PC-9 (cell line): Measurements from ENCODE around the gene IQCB1. TPM values are rescaled to one million over a fixed set of nuclear protein-coding genes. Genes with fewer than 3 reads are reported as not detected.

Source experiments
- BruUV-seq: library from RNA; stranded (reverse); fragments of 400-500 nt; replicated peaks from 2 replicates; lab custom pipeline; 2021; lab: Mats Ljungman, UMichigan
- CTCF ChIA-PET: fragments of 300-600 bp; sonication (Branson Sonifier 250); formaldehyde crosslinking; loops from one replicate; lab custom pipeline; 2022; ENCODE audit warnings: antibody characterized with exemption; lab: Charles Lee
- POLR2A ChIA-PET: fragments of 300-600 bp; sonication (Branson Sonifier 250); formaldehyde crosslinking; loops from one replicate; lab custom pipeline; 2022; ENCODE audit warnings: antibody characterized with exemption; ENCODE audit not compliant: unreplicated experiment; lab: Charles Lee
- DNase-seq, 2 experiments: peaks; one replicate each; pipeline versions ENCODE4 v3.0.0 to v3.0.0-alpha.2; 2015 to 2022; ENCODE audit warnings: mixed read lengths in 1 of 2
- H2AFZ ChIP-seq: fragments of 200-600 bp; sonication (generic); 2 replicates; pipeline ENCODE4 v1.8.1; 2017; ENCODE audit warnings: antibody characterized with exemption
- H3F3A ChIP-seq: fragments of 200-600 bp; sonication (generic); 2 replicates; pipeline ENCODE4 v1.8.1; 2017; ENCODE audit warnings: antibody characterized with exemption, mild to moderate bottlenecking, low read depth; ENCODE audit not compliant: insufficient read depth
- H3K27ac ChIP-seq: fragments of 200-600 bp; sonication (generic); 2 replicates; pipeline ENCODE4 v1.6.1; 2016; ENCODE audit warnings: mixed run types
- H3K27me3 ChIP-seq: fragments of 200-600 bp; sonication (generic); 2 replicates; pipeline ENCODE4 v1.6.1; 2016; ENCODE audit warnings: low read depth, mixed run types; ENCODE audit not compliant: insufficient read depth
- H3K36me3 ChIP-seq: fragments of 200-600 bp; sonication (generic); 2 replicates; pipeline ENCODE4 v1.6.1; 2016; ENCODE audit warnings: low read depth, mixed run types
- H3K4me1 ChIP-seq: fragments of 200-600 bp; sonication (generic); replicated peaks from 2 replicates; pipeline ENCODE4 v1.6.1; 2016; ENCODE audit warnings: mixed run types; ENCODE audit not compliant: insufficient read depth
- H3K4me2 ChIP-seq: fragments of 200-600 bp; sonication (generic); 2 replicates; pipeline ENCODE4 v1.6.1; 2017; ENCODE audit warnings: mixed run types
- H3K4me3 ChIP-seq: fragments of 200-600 bp; sonication (generic); 2 replicates; pipeline ENCODE4 v1.6.1; 2016; ENCODE audit warnings: mixed run types
- H3K79me2 ChIP-seq: fragments of 200-600 bp; sonication (generic); 2 replicates; pipeline ENCODE4 v1.6.1; 2017; ENCODE audit warnings: low read depth, mixed run types
- H3K9me2 ChIP-seq: fragments of 200-600 bp; sonication (generic); 2 replicates; pipeline ENCODE4 v1.8.1; 2017; ENCODE audit warnings: mild to moderate bottlenecking; ENCODE audit not compliant: insufficient read depth
- H3K9me3 ChIP-seq: fragments of 200-600 bp; sonication (generic); 2 replicates; pipeline ENCODE4 v1.8.1; 2016; ENCODE audit warnings: low read depth; ENCODE audit not compliant: insufficient read depth
- H4K20me1 ChIP-seq: fragments of 200-600 bp; sonication (generic); 2 replicates; pipeline ENCODE4 v1.8.1; 2017; ENCODE audit not compliant: insufficient read depth
- EZH2 ChIP-seq: fragments of 200-600 bp; sonication (generic); IDR thresholded peaks from 2 replicates; pipeline ENCODE4 v1.8.0; 2017; ENCODE audit warnings: antibody characterized with exemption, low read depth
- intact Hi-C: fragments of 100-400 bp; cut with micrococcal nuclease; formaldehyde crosslinking; loops from one replicate; pipeline ENCODE4 v1.10.0; 2022; ENCODE audit not compliant: unreplicated experiment
- total RNA-seq: library from RNA; stranded (reverse); gene quantifications from 2 replicates; pipeline ENCODE4 v1.2.3, GENCODE V29; 2021
- TF ChIP-seq, protein P1 (sequence below): fragments of 200-600 bp; sonication (generic); conservative IDR thresholded peaks from 2 replicates; pipeline ENCODE4 v1.6.1; 2017; ENCODE audit warnings: mixed run types, antibody characterized with exemption, mild to moderate bottlenecking, moderate library complexity

Gene IQCB1
- total RNA-seq, 1 experiment from 2014 or later, result 14.8 TPM

DNA sequence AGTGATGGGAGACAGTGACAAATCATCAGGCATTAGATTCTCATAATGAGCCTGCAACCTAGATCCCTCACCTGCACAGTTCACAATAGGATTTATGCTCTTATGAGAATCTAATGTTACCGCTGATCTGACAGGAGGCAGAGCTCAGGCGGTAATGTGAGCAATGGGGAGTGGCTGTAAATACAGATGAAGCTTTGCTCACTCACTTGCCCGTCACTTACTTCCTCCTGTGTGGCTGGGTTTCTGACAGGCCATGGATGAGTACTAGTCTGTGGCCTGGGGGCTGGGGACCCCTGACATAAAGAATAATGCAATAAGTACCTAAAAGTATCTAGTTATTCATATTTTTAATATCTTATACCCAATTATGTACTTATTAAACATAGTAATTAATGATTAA lies 15.6 kb downstream of the IQCB1 start:
- no peak overlapping the region for H3K4me3 ChIP-seq
- POLR2A ChIA-PET, result no interaction called here
- H3F3A ChIP-seq, result no peaks in the 10 kb centered on the region
- CTCF ChIA-PET, result no interaction called here
- no peaks in the 10 kb centered on the region for H3K79me2 ChIP-seq
- H3K4me1 ChIP-seq, result no peaks in the 10 kb centered on the region
- TF ChIP-seq, protein P1, sequence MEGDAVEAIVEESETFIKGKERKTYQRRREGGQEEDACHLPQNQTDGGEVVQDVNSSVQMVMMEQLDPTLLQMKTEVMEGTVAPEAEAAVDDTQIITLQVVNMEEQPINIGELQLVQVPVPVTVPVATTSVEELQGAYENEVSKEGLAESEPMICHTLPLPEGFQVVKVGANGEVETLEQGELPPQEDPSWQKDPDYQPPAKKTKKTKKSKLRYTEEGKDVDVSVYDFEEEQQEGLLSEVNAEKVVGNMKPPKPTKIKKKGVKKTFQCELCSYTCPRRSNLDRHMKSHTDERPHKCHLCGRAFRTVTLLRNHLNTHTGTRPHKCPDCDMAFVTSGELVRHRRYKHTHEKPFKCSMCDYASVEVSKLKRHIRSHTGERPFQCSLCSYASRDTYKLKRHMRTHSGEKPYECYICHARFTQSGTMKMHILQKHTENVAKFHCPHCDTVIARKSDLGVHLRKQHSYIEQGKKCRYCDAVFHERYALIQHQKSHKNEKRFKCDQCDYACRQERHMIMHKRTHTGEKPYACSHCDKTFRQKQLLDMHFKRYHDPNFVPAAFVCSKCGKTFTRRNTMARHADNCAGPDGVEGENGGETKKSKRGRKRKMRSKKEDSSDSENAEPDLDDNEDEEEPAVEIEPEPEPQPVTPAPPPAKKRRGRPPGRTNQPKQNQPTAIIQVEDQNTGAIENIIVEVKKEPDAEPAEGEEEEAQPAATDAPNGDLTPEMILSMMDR, result no peak
- TF ChIP-seq EZH2, result no peak
- H3K27me3 ChIP-seq, result no peaks in the 10 kb centered on the region
- H2AFZ ChIP-seq, result no peak overlapping the region
- BruUV-seq, result no TSS peak
- no peaks in the 10 kb centered on the region for H3K9me2 ChIP-seq
- peaks cover 3% of the 10 kb centered on the region; the same call in 1 of the 2 replicates for H3K9me3 ChIP-seq
- no peak overlapping the region for H3K4me2 ChIP-seq
- no peak for DNase-seq
- peaks cover 19% of the 10 kb centered on the region for H3K36me3 ChIP-seq
- intact Hi-C loops, result no loop called here
- H3K27ac ChIP-seq, result no peak overlapping the region
- H4K20me1 ChIP-seq, result no peaks in the 10 kb centered on the region

DNA sequence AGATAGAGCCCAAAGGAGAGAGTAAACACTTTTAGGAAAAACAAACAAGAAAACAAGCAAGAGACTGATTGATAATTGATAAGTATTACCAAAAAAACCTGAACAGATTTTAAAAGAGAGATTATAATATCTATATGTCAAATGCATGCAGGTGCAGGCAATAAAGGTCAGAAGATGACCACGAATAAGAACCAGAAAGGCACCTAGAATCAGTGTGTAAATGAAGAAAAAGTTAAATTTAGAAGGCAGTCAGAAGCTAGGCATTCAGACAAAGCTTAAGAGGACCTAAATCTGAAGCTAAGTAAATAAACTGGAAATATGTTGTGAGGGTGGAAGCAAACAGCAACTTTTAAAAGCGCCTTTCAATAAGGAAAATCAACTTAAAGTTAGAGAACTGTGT lies 16.3 kb downstream of the IQCB1 start:
- ChIA-PET CTCF (no interaction called here), POLR2A (no interaction called here)
- Histone ChIP-seq H2AFZ (no peak overlapping the region), H3K27ac (no peak overlapping the region), H3K4me1 (no peaks in the 10 kb centered on the region), H3K4me3 (no peak overlapping the region), H3F3A (no peaks in the 10 kb centered on the region), H3K27me3 (no peaks in the 10 kb centered on the region), H3K36me3 (peaks cover 12% of the 10 kb centered on the region), H3K79me2 (0 out of 2 replicates have a peak, but pooled peaks cover 3% of the 10 kb centered on the region), H4K20me1 (no peaks in the 10 kb centered on the region), H3K9me2 (no peaks in the 10 kb centered on the region), H3K9me3 (peaks cover 3% of the 10 kb centered on the region; the same call in 1 of the 2 replicates), H3K4me2 (no peak overlapping the region)
- intact Hi-C loops, result no loop called here
- no TSS peak for BruUV-seq
- DNase-seq, result no peak
- no peak for TF ChIP-seq EZH2
- TF ChIP-seq, protein P1, result no peak

DNA sequence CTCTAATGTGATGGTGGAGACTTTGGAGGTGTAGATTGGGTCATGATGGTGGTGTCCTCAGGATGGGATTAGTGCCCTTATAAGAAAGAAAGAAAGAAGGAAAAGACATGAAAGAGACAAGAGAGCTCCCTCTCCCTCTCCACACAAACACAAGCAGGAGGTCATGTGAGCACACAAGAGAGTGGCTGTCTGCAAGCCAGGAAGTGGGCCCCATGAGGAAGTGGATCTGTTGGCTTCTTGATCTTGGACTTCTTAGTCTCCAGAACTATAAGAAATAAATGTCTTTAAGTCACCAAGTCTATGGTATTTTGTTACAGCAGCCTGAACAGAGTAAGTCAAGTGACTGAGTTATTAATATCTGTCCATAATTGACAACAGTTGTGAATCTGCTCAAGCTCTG lies 17.1 kb downstream of the IQCB1 start:
- H3K36me3 ChIP-seq, result peaks cover 5% of the 10 kb centered on the region; the same call in 1 of the 2 replicates
- no peak overlapping the region for H3K4me3 ChIP-seq
- 0 out of 2 replicates have a peak, but pooled peaks cover 3% of the 10 kb centered on the region for H3K79me2 ChIP-seq
- H3K27ac ChIP-seq, result no peak overlapping the region
- no peaks in the 10 kb centered on the region for H3K9me3 ChIP-seq
- CTCF ChIA-PET, result no interaction called here
- H3K4me1 ChIP-seq, result no peaks in the 10 kb centered on the region
- H2AFZ ChIP-seq, result no peak overlapping the region
- no peaks in the 10 kb centered on the region for H3K27me3 ChIP-seq
- intact Hi-C loops, result no loop called here
- TF ChIP-seq, protein P1, result no peak
- no peak for TF ChIP-seq EZH2
- DNase-seq, result no peak
- H3K9me2 ChIP-seq, result no peaks in the 10 kb centered on the region
- BruUV-seq, result no TSS peak
- H4K20me1 ChIP-seq, result no peaks in the 10 kb centered on the region
- H3F3A ChIP-seq, result no peaks in the 10 kb centered on the region
- no peak overlapping the region for H3K4me2 ChIP-seq
- POLR2A ChIA-PET, result no interaction called here
